Measurements from ENCODE around the gene AEBP2.

DNA sequence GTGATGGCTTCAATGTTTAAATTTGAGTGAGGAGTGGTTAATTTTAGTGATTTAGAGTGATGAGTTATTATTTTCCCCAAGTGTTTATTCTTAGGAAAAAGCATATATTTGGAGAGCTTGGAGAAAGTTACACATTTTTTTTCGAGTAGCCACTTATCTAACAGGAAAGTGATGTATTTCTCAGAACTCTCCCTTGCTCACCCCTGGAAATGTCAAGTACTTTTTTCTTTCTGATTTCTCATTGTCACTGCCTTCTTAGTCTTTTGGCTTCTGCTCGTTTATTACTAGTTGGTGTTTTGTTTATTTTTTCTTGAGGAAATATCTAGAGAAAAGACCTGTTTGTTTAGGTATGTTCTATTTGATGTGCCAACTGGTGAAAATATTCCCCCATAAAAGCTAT lies 58.8 kb downstream of the AEBP2 start:
- no peak for TF ChIP-seq CTCF (IDR thresholded peaks at IDR 0.05)
- no peak for TF ChIP-seq POLR2A (IDR thresholded peaks at IDR 0.05)

Measured in gastroesophageal sphincter (tissue), 3 donors.